Testis (tissue), 2 donors: Measurements from ENCODE around the gene SYMPK.

Experiments
- CTCF ChIP-seq, 3 experiments: fragments of 450-650 bp in 2 of 3; fragments of 200-600 bp in 1 of 3; sonication (generic) in 1 of 3; IDR thresholded peaks; one replicate each; pipeline ENCODE4 v1.5.1; 2016 to 2019; ENCODE audit warnings: antibody characterized with exemption in 3 of 3, mild to moderate bottlenecking in 2 of 3, moderate library complexity in 1 of 3
- POLR2A ChIP-seq: fragments of 450-650 bp; IDR thresholded peaks from one replicate; pipeline ENCODE4 v1.6.1; 2017; ENCODE audit warnings: antibody characterized with exemption, mild to moderate bottlenecking, moderate library complexity

GRCh38 chr19:45899919-45900589 is 37.1 kb upstream of the SYMPK start:
- no peak for TF ChIP-seq CTCF (IDR thresholded peaks at IDR 0.05)
- no peak for TF ChIP-seq POLR2A
